DND-41 (cell line): Measurements from ENCODE around the gene NLGN1.

Experiments
- CTCF ChIP-seq: IDR thresholded peaks from 2 replicates; pipeline ENCODE4 v1.5.1; 2012; ENCODE audit warnings: borderline replicate concordance, low read length, moderate library complexity, mild to moderate bottlenecking; ENCODE audit not compliant: poor library complexity, severe bottlenecking; ENCODE audit errors: extremely low read depth
- EZH2 ChIP-seq: IDR thresholded peaks from 3 replicates; pipeline ENCODE4 v1.6.1; 2012; ENCODE audit warnings: borderline replicate concordance, low read depth, mild to moderate bottlenecking, moderate library complexity, low read length, inconsistent platforms; ENCODE audit not compliant: severe bottlenecking

- TF ChIP-seq CTCF = no peak
- TF ChIP-seq EZH2 = no peak
Observed at GRCh38 chr3:173939331-173939730, 541.8 kb downstream of the NLGN1 start.
